KMS-11 (cell line): Measurements from ENCODE around the gene AP3M1.

ENCODE experiments used
- H2AFZ ChIP-seq: fragments of 200-600 bp; sonication (generic); 2 replicates; pipeline ENCODE4 v1.6.1; 2016; ENCODE audit warnings: antibody characterized with exemption, mixed run types, low read depth
- H3K27ac ChIP-seq: fragments of 200-600 bp; sonication (generic); 2 replicates; pipeline ENCODE4 v1.6.1; 2016; ENCODE audit warnings: mild to moderate bottlenecking, mixed run types
- H3K27me3 ChIP-seq: fragments of 200-600 bp; sonication (generic); 2 replicates; pipeline ENCODE4 v1.6.1; 2017; ENCODE audit warnings: mild to moderate bottlenecking, low read depth, mixed run types, moderate library complexity; ENCODE audit not compliant: insufficient read depth
- H3K36me3 ChIP-seq: fragments of 200-600 bp; sonication (generic); 2 replicates; pipeline ENCODE4 v1.6.1; 2017; ENCODE audit warnings: mild to moderate bottlenecking, mixed run types; ENCODE audit not compliant: insufficient read depth
- H3K4me1 ChIP-seq: fragments of 200-600 bp; sonication (generic); 2 replicates; pipeline ENCODE4 v1.6.1; 2016; ENCODE audit warnings: mild to moderate bottlenecking, low read depth, mixed run types; ENCODE audit not compliant: poor library complexity, severe bottlenecking
- H3K4me2 ChIP-seq: fragments of 200-600 bp; sonication (generic); 2 replicates; pipeline ENCODE4 v1.7.0; 2016; ENCODE audit warnings: mild to moderate bottlenecking, mixed run types
- H3K4me3 ChIP-seq: fragments of 200-600 bp; sonication (generic); IDR thresholded peaks from 2 replicates; pipeline ENCODE4 v1.6.1; 2017; ENCODE audit warnings: low read depth, low read length, mixed read lengths; ENCODE audit not compliant: insufficient read depth
- H3K79me2 ChIP-seq: fragments of 200-600 bp; sonication (generic); 2 replicates; pipeline ENCODE4 v1.6.1; 2016; ENCODE audit warnings: low read depth, mixed run types; ENCODE audit not compliant: insufficient read depth
- H3K9ac ChIP-seq: fragments of 200-600 bp; sonication (generic); 2 replicates; pipeline ENCODE4 v1.6.1; 2016; ENCODE audit warnings: mild to moderate bottlenecking, mixed run types
- H4K20me1 ChIP-seq: fragments of 200-600 bp; sonication (generic); 2 replicates; pipeline ENCODE4 v1.6.1; 2016; ENCODE audit warnings: mild to moderate bottlenecking, mixed run types; ENCODE audit not compliant: insufficient read depth
- CTCF ChIP-seq: fragments of 200-600 bp; sonication (generic); conservative IDR thresholded peaks from 2 replicates; pipeline ENCODE4 v1.6.1; 2017; ENCODE audit warnings: low read depth, mild to moderate bottlenecking, antibody characterized with exemption, low read length, moderate library complexity, mixed read lengths

Gene AP3M1

GRCh38 chr10:74156919-74157289 is 6.3 kb upstream of the AP3M1 start:
- Histone ChIP-seq H3K27ac (peak overlapping the region; percentile 44; the same call in 1 of the 2 replicates), H3K4me2 (peak overlapping the region; percentile 67), H3K9ac (no peak overlapping the region; the same call in 1 of the 2 replicates), H3K4me3 (no peak overlapping the region), H3K27me3 (no peaks in the 10 kb centered on the region), H2AFZ (no peak overlapping the region), H3K79me2 (peaks cover 50% of the 10 kb centered on the region; the same call in 1 of the 2 replicates), H3K36me3 (no peaks in the 10 kb centered on the region), H3K4me1 (peaks cover 43% of the 10 kb centered on the region), H4K20me1 (0 out of 2 replicates have a peak, but pooled peaks cover 6% of the 10 kb centered on the region)
- TF ChIP-seq CTCF: no peak

GRCh38 chr10:74153676-74154075 is 3.0 kb upstream of the AP3M1 start:
- Histone ChIP-seq H4K20me1 (0 out of 2 replicates have a peak, but pooled peaks cover 6% of the 10 kb centered on the region), H3K4me2 (no peak overlapping the region), H3K36me3 (no peaks in the 10 kb centered on the region), H3K9ac (no peak overlapping the region), H3K27me3 (no peaks in the 10 kb centered on the region), H3K4me3 (no peak overlapping the region), H3K27ac (no peak overlapping the region), H2AFZ (no peak overlapping the region), H3K79me2 (peaks cover 62% of the 10 kb centered on the region), H3K4me1 (peaks cover 48% of the 10 kb centered on the region)
- TF ChIP-seq CTCF: no peak

- no peak overlapping the region for H3K27ac ChIP-seq
- peak overlapping the region; percentile 91 for H3K4me2 ChIP-seq
- peaks cover 47% of the 10 kb centered on the region for H3K4me1 ChIP-seq
- no peak for TF ChIP-seq CTCF
- H3K36me3 ChIP-seq: no peaks in the 10 kb centered on the region
- peaks cover 66% of the 10 kb centered on the region for H3K79me2 ChIP-seq
- no peak overlapping the region for H3K4me3 ChIP-seq
- H2AFZ ChIP-seq: no peak overlapping the region
- 0 out of 2 replicates have a peak, but pooled peaks cover 6% of the 10 kb centered on the region for H4K20me1 ChIP-seq
- H3K27me3 ChIP-seq: no peaks in the 10 kb centered on the region
- no peak overlapping the region for H3K9ac ChIP-seq
These were observed 2.5 kb upstream of the AP3M1 start for GRCh38 chr10:74153123-74153522.

GRCh38 chr10:74151879-74152722 is 1.5 kb upstream of the AP3M1 start:
- H3K27me3 ChIP-seq: no peaks in the 10 kb centered on the region
- peaks cover 76% of the 10 kb centered on the region for H3K79me2 ChIP-seq
- peak overlapping the region; percentile 74; the same call in 1 of the 2 replicates for H3K27ac ChIP-seq
- H2AFZ ChIP-seq: peak overlapping the region; percentile 63
- no peaks in the 10 kb centered on the region for H3K36me3 ChIP-seq
- H3K4me1 ChIP-seq: peaks cover 40% of the 10 kb centered on the region
- H4K20me1 ChIP-seq: 0 out of 2 replicates have a peak, but pooled peaks cover 6% of the 10 kb centered on the region
- H3K4me3 ChIP-seq: peak overlapping the region; percentile 25
- no peak for TF ChIP-seq CTCF
- H3K4me2 ChIP-seq: peak overlapping the region; percentile 91
- peak overlapping the region; percentile 82 for H3K9ac ChIP-seq
